ENCODE measurements around the gene OR2F2.
A peak's percentile ranks its signal among the peaks of the same experiment; 100 is the strongest.

The OR2F2 gene

GRCh38 chr7:143914938-143915652 is 19.9 kb upstream of the OR2F2 start:
- DNase-seq = no peak

GRCh38 chr7:143924851-143925250 is 10.2 kb upstream of the OR2F2 start:
- no peak for DNase-seq

- no peak for DNase-seq
Observed at GRCh38 chr7:143929224-143929920, 5.7 kb upstream of the OR2F2 start.

- no peak for DNase-seq
Observed at GRCh38 chr7:143931739-143932138, 3.3 kb upstream of the OR2F2 start.

GRCh38 chr7:143936087-143937009 is 1.3 kb downstream of the OR2F2 start:
- peak; percentile 64 for DNase-seq

GRCh38 chr7:143938379-143939243 is 3.6 kb downstream of the OR2F2 start:
- DNase-seq = no peak

- DNase-seq = no peak
Observed at GRCh38 chr7:143945423-143945822, 10.4 kb downstream of the OR2F2 start.

- no peak for DNase-seq
Observed at GRCh38 chr7:143947111-143947510, 12.1 kb downstream of the OR2F2 start.

GRCh38 chr7:143948733-143949132 is 13.7 kb downstream of the OR2F2 start:
- no peak for DNase-seq

GRCh38 chr7:143953421-143953820 is 18.4 kb downstream of the OR2F2 start:
- DNase-seq = no peak

GRCh38 chr7:143954135-143954534 is 19.1 kb downstream of the OR2F2 start:
- no peak for DNase-seq

GRCh38 chr7:143954544-143954943 is 19.5 kb downstream of the OR2F2 start, which contains the start of gene OR2F1:
OR2F1 (plus strand) TSS chr7:143954844; CDS start chr7:143959971, 5,127 bp downstream.
- no peak for DNase-seq

- no peak for DNase-seq
Observed at GRCh38 chr7:143958781-143959180, 23.7 kb downstream of the OR2F2 start.

- no peak for DNase-seq
Observed at GRCh38 chr7:143960813-143961610, 26.0 kb downstream of the OR2F2 start.

GRCh38 chr7:143965280-143965679 is 30.2 kb downstream of the OR2F2 start:
- no peak for DNase-seq

GRCh38 chr7:143967398-143967797 is 32.4 kb downstream of the OR2F2 start:
- DNase-seq = no peak

GRCh38 chr7:143973870-143974416 is 38.9 kb downstream of the OR2F2 start:
- no peak for DNase-seq

GRCh38 chr7:143974459-143974858 is 39.4 kb downstream of the OR2F2 start:
- no peak for DNase-seq

- no peak for DNase-seq
Observed at GRCh38 chr7:143975617-143976016, 40.6 kb downstream of the OR2F2 start.

- DNase-seq = no peak
Observed at GRCh38 chr7:143978585-143978984, 43.6 kb downstream of the OR2F2 start.

- peak; percentile 55 for DNase-seq
Observed at GRCh38 chr7:143979359-143979758, 44.3 kb downstream of the OR2F2 start.

Measured in fibroblast of skin of abdomen (primary cell).